ENCODE data around the gene PRUNE2. TPM values are rescaled to one million over a fixed set of nuclear protein-coding genes. Genes with fewer than 3 reads are reported as not detected.

PRUNE2 gene
- total RNA-seq, 1 donor from 2014 or later = 63.8 TPM

- Mint-ChIP-seq H3K27ac (ENCODE audit: unreplicated experiment) (no peak overlapping the region), H3K9me3 (ENCODE audit: unreplicated experiment) (peaks cover 2% of the 10 kb centered on the region), H3K4me3 (ENCODE audit: unreplicated experiment) (no peak overlapping the region), H3K4me1 (ENCODE audit: low read depth, unreplicated experiment) (no peaks in the 10 kb centered on the region), H3K27me3 (ENCODE audit: unreplicated experiment) (no peaks in the 10 kb centered on the region), H3K36me3 (ENCODE audit: unreplicated experiment) (no peaks in the 10 kb centered on the region)
- TF ChIP-seq, protein P1, sequence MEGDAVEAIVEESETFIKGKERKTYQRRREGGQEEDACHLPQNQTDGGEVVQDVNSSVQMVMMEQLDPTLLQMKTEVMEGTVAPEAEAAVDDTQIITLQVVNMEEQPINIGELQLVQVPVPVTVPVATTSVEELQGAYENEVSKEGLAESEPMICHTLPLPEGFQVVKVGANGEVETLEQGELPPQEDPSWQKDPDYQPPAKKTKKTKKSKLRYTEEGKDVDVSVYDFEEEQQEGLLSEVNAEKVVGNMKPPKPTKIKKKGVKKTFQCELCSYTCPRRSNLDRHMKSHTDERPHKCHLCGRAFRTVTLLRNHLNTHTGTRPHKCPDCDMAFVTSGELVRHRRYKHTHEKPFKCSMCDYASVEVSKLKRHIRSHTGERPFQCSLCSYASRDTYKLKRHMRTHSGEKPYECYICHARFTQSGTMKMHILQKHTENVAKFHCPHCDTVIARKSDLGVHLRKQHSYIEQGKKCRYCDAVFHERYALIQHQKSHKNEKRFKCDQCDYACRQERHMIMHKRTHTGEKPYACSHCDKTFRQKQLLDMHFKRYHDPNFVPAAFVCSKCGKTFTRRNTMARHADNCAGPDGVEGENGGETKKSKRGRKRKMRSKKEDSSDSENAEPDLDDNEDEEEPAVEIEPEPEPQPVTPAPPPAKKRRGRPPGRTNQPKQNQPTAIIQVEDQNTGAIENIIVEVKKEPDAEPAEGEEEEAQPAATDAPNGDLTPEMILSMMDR (IDR thresholded peaks at IDR 0.05; ENCODE audit: partially characterized antibody, unreplicated experiment) = no peak
- DNase-seq = no peak
Observed at GRCh38 chr9:76570826-76571225, 335.1 kb downstream of the PRUNE2 start.

GRCh38 chr9:76567086-76567485 lies 338.8 kb downstream of the PRUNE2 start:
- no peaks in the 10 kb centered on the region for H3K36me3 Mint-ChIP-seq (ENCODE audit: unreplicated experiment)
- H3K4me3 Mint-ChIP-seq (ENCODE audit: unreplicated experiment) = no peak overlapping the region
- no peak for DNase-seq
- no peaks in the 10 kb centered on the region for H3K4me1 Mint-ChIP-seq (ENCODE audit: low read depth, unreplicated experiment)
- H3K27me3 Mint-ChIP-seq (ENCODE audit: unreplicated experiment) = no peaks in the 10 kb centered on the region
- H3K27ac Mint-ChIP-seq (ENCODE audit: unreplicated experiment) = no peak overlapping the region
- TF ChIP-seq, protein P1 (IDR thresholded peaks at IDR 0.05; ENCODE audit: partially characterized antibody, unreplicated experiment) = no peak
- H3K9me3 Mint-ChIP-seq (ENCODE audit: unreplicated experiment) = peaks cover 2% of the 10 kb centered on the region

- H3K4me1 Mint-ChIP-seq (ENCODE audit: low read depth, unreplicated experiment) = no peaks in the 10 kb centered on the region
Observed at GRCh38 chr9:76564297-76564696, 341.6 kb downstream of the PRUNE2 start.

GRCh38 chr9:76562511-76562911 lies 343.4 kb downstream of the PRUNE2 start:
- H3K27me3 Mint-ChIP-seq (ENCODE audit: unreplicated experiment) = no peaks in the 10 kb centered on the region
- no peak overlapping the region for H3K4me3 Mint-ChIP-seq (ENCODE audit: unreplicated experiment)
- TF ChIP-seq, protein P1 (IDR thresholded peaks at IDR 0.05; ENCODE audit: partially characterized antibody, unreplicated experiment) = no peak
- H3K27ac Mint-ChIP-seq (ENCODE audit: unreplicated experiment) = no peak overlapping the region
- no peaks in the 10 kb centered on the region for H3K36me3 Mint-ChIP-seq (ENCODE audit: unreplicated experiment)
- H3K9me3 Mint-ChIP-seq (ENCODE audit: unreplicated experiment) = no peaks in the 10 kb centered on the region
- H3K4me1 Mint-ChIP-seq (ENCODE audit: low read depth, unreplicated experiment) = no peaks in the 10 kb centered on the region
- DNase-seq = no peak

More at GRCh38 chr9:76564297-76564696, 341.6 kb downstream of the PRUNE2 start:
- DNase-seq = no peak
- TF ChIP-seq, protein P1 (IDR thresholded peaks at IDR 0.05; ENCODE audit: partially characterized antibody, unreplicated experiment) = no peak
- no peaks in the 10 kb centered on the region for H3K9me3 Mint-ChIP-seq (ENCODE audit: unreplicated experiment)
- H3K36me3 Mint-ChIP-seq (ENCODE audit: unreplicated experiment) = no peaks in the 10 kb centered on the region
- no peak overlapping the region for H3K4me3 Mint-ChIP-seq (ENCODE audit: unreplicated experiment)
- no peak overlapping the region for H3K27ac Mint-ChIP-seq (ENCODE audit: unreplicated experiment)
- no peaks in the 10 kb centered on the region for H3K27me3 Mint-ChIP-seq (ENCODE audit: unreplicated experiment)

DNA sequence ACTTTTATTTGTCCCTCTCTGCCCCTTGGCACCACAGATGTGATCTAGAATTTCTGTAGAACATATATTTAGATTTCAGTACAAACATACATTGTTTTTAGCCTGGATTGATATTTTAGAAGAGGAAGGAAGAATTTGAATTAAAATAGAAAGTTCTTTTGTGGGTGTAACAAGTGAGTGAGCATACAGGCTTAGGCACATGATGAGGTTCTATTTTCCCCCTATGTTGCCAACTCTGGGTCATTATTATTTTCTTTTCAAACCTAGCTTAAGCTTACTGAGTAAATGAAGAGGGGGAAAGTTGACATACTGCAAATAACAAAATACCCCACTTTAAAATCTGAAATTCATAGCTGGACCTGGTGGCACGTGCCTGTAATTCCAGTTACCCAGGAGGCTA lies 344.0 kb downstream of the PRUNE2 start:
- no peaks in the 10 kb centered on the region for H3K4me1 Mint-ChIP-seq (ENCODE audit: low read depth, unreplicated experiment)
- no peaks in the 10 kb centered on the region for H3K36me3 Mint-ChIP-seq (ENCODE audit: unreplicated experiment)
- DNase-seq = no peak
- H3K9me3 Mint-ChIP-seq (ENCODE audit: unreplicated experiment) = no peaks in the 10 kb centered on the region
- TF ChIP-seq, protein P1 (IDR thresholded peaks at IDR 0.05; ENCODE audit: partially characterized antibody, unreplicated experiment) = no peak
- no peaks in the 10 kb centered on the region for H3K27me3 Mint-ChIP-seq (ENCODE audit: unreplicated experiment)
- no peak overlapping the region for H3K4me3 Mint-ChIP-seq (ENCODE audit: unreplicated experiment)
- H3K27ac Mint-ChIP-seq (ENCODE audit: unreplicated experiment) = no peak overlapping the region

Other genes starting within 250 kb of the PRUNE2 start
- gene PCA3, start 141.7 kb downstream of the PRUNE2 start, total RNA-seq (ENCODE audit: unreplicated experiment) = not detected
- gene FOXB2, start 113.5 kb upstream of the PRUNE2 start, total RNA-seq (ENCODE audit: unreplicated experiment) = not detected